OCI-LY3 (cell line): ENCODE results near the gene OPALIN.

Source experiments
- EZH2phosphoT487 ChIP-seq: fragments of 200-600 bp; shearing (Covaris generic); IDR thresholded peaks from 2 replicates; pipeline ENCODE4 v1.6.1; 2018; ENCODE audit warnings: antibody characterized with exemption, mixed run types, low read depth
- TF ChIP-seq, protein P1 (sequence below): fragments of 200-600, 300-600 bp; sonication (generic); IDR thresholded peaks from 2 replicates; pipeline ENCODE4 v1.5.1; 2014; ENCODE audit warnings: antibody characterized with exemption, low read length, low read depth

DNA sequence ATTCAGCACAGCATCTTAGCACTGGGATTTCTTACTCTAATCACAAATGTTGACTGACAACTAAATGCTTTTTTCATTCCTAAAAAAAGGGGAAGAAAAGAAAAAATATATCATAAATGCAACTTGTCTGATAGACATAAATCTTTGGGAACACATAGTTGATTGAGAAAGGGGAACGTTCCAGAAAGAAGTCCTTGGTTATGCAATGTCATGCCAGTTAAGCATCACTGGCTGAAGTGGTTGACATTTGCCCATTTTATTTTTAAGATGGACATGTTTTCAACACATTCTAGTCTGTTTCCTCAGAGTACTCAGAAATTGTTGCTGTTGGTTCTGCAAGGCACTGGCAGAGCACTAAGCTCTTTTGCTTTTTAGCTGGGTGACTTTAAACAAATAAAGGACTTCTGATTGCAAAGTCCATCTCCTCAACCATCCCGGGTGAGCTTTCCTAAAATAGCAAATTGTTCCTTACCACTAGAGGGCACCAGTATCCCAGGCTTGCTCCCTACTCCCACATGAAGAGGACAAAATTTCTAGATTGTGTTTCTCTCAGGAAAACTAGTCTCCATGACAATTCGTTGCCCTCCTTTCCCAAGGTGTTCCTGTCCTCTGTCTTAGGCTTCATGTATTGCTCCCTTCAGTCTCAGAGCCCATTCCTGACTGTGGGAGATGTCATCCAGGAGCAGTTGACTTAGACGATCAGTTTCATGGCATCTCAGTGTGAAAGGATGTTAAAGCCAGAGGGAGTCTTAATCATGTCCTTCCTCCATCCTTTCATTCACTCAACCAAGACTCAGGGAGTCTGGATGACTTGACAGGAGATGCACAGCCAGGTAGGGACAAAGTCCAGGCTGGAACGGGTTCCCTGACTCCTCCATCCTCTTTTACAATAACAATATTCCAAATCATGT lies 23.9 kb downstream of the OPALIN start:
- TF ChIP-seq, protein P1, sequence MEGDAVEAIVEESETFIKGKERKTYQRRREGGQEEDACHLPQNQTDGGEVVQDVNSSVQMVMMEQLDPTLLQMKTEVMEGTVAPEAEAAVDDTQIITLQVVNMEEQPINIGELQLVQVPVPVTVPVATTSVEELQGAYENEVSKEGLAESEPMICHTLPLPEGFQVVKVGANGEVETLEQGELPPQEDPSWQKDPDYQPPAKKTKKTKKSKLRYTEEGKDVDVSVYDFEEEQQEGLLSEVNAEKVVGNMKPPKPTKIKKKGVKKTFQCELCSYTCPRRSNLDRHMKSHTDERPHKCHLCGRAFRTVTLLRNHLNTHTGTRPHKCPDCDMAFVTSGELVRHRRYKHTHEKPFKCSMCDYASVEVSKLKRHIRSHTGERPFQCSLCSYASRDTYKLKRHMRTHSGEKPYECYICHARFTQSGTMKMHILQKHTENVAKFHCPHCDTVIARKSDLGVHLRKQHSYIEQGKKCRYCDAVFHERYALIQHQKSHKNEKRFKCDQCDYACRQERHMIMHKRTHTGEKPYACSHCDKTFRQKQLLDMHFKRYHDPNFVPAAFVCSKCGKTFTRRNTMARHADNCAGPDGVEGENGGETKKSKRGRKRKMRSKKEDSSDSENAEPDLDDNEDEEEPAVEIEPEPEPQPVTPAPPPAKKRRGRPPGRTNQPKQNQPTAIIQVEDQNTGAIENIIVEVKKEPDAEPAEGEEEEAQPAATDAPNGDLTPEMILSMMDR = peak; percentile 64
- no peak for TF ChIP-seq EZH2phosphoT487
